ENCODE measurements around the gene SIM1.

SIM1 gene

DNA sequence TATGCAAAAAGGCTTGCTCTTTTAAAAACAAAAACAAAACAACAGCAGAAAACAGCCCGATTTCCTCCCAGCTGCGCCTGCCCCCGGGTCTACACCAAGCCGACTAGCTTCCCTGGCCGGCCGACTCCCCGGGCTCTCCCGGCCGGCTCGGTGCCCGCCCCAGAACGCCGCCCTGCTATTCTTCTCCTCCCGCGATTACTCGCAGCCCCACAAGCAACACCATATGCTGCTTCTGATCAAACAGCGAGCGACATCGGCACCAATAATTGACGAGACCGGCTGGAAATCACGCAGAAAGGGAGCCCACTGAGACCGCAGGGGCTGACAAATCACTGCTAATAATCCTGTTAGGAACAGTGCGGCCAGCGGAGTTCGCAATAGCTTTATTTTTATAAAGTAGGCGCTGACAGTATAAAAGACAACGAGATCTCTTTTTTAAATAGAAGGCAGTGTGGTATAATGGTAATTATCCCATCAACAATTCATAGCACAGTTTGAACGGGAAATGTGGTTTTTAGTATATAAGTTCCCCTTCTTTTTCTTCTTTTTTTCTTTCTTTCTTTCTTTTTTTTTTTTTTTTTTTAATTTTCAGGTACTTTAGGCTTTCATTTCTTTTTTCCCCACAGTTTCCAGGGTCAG lies 3.3 kb downstream of the SIM1 start:
- H3K27ac ChIP-seq (ENCODE audit: insufficient read depth in 1 of 2, low read depth in 1 of 2, low read length in 2 of 2, poor library complexity in 1 of 2, severe bottlenecking in 2 of 2): no peak overlapping the region
- H3K4me3 ChIP-seq (ENCODE audit: control insufficient read depth in 1 of 7, extremely low read depth in 1 of 7, insufficient read depth in 4 of 7, low read depth in 2 of 7, low read length in 6 of 7): no peak overlapping the region
- H3K4me1 ChIP-seq (ENCODE audit: control extremely low read depth in 1 of 4, control insufficient read depth in 4 of 4, insufficient read depth in 4 of 4, low read length in 3 of 4): peaks cover 0 to 10% (median 5%) of the 10 kb centered on the region in 4 experiments
- WGBS (ENCODE audit: insufficient coverage): 12% methylated on average over 17 of the region's 29 CpGs
- POLR2A ChIA-PET: no interaction called here
- peaks cover 0 to 2% (median 0%) of the 10 kb centered on the region in 5 experiments for H3K9me3 ChIP-seq (ENCODE audit: control extremely low read depth in 1 of 5, control insufficient read depth in 4 of 5, insufficient read depth in 2 of 5, low read depth in 1 of 5, low read length in 4 of 5)
- peaks cover 41 to 100% (median 65%) of the 10 kb centered on the region in 5 experiments for H3K27me3 ChIP-seq (replicated peaks in 2 of 5; ENCODE audit: control insufficient read depth in 4 of 5, insufficient read depth in 5 of 5, low read length in 4 of 5)
- CTCF ChIA-PET: interaction anchor here (1.1 to 2.2 kb wide), 5 partner anchors 10 to 19 kb away, joined by 3 to 7 read pairs (median 6); no protein-coding TSS in a partner anchor
- DNase-seq: peak in 1 of 3 donors; percentile 19
- no peaks in the 10 kb centered on the region for H3K36me3 ChIP-seq (ENCODE audit: control insufficient read depth in 4 of 4, insufficient read depth in 4 of 4, low read length in 3 of 4)

DNA sequence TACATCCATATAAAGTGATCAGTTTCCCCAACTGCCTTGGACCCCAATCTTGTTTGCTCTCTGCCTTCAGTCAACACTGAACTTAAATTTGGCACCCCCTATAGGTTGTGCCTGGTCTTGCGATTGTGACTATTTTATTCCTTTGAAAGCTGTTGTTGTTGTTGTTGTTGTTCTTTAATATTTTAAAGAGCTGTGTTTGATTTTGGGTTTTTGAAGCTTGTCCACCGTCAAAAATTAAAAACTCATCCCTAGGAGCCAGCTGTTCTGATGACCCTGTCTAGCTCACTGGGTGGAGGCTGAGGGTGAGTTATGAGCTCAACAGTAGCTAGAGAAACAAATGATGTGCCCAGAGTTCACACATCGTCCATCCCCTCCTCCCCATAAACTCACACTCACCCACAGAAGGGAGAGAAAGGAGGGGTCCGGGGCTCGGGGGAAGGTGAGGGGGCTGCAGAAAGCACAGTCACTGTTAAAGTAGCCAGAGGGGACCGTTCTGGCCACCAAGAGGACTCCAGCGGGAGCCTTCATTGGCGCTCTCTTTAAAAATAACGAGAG lies 4.0 kb downstream of the SIM1 start:
- DNase-seq: peak in 2 of 3 donors; percentile 17 to 22
- ChIA-PET CTCF (interaction anchor here (1.1 to 2.4 kb wide), 7 partner anchors 9 to 19 kb away, joined by 3 to 7 read pairs (median 6); no protein-coding TSS in a partner anchor), POLR2A (no interaction called here)
- no peak overlapping the region for H3K27ac ChIP-seq (ENCODE audit: insufficient read depth in 1 of 2, low read depth in 1 of 2, low read length in 2 of 2, poor library complexity in 1 of 2, severe bottlenecking in 2 of 2)
- no CpG with 5 or more reads among the region's 9 CpGs for WGBS (ENCODE audit: insufficient coverage)
- no peak overlapping the region for H3K4me3 ChIP-seq (ENCODE audit: control insufficient read depth in 1 of 7, extremely low read depth in 1 of 7, insufficient read depth in 4 of 7, low read depth in 2 of 7, low read length in 6 of 7)
- H3K9me3 ChIP-seq (ENCODE audit: control extremely low read depth in 1 of 5, control insufficient read depth in 4 of 5, insufficient read depth in 2 of 5, low read depth in 1 of 5, low read length in 4 of 5): peaks cover 0 to 3% (median 0%) of the 10 kb centered on the region in 5 experiments
- peaks cover 0 to 10% (median 5%) of the 10 kb centered on the region in 4 experiments for H3K4me1 ChIP-seq (ENCODE audit: control extremely low read depth in 1 of 4, control insufficient read depth in 4 of 4, insufficient read depth in 4 of 4, low read length in 3 of 4)
- no peaks in the 10 kb centered on the region for H3K36me3 ChIP-seq (ENCODE audit: control insufficient read depth in 4 of 4, insufficient read depth in 4 of 4, low read length in 3 of 4)
- peaks cover 41 to 100% (median 63%) of the 10 kb centered on the region in 5 experiments for H3K27me3 ChIP-seq (replicated peaks in 2 of 5; ENCODE audit: control insufficient read depth in 4 of 5, insufficient read depth in 5 of 5, low read length in 4 of 5)

DNA sequence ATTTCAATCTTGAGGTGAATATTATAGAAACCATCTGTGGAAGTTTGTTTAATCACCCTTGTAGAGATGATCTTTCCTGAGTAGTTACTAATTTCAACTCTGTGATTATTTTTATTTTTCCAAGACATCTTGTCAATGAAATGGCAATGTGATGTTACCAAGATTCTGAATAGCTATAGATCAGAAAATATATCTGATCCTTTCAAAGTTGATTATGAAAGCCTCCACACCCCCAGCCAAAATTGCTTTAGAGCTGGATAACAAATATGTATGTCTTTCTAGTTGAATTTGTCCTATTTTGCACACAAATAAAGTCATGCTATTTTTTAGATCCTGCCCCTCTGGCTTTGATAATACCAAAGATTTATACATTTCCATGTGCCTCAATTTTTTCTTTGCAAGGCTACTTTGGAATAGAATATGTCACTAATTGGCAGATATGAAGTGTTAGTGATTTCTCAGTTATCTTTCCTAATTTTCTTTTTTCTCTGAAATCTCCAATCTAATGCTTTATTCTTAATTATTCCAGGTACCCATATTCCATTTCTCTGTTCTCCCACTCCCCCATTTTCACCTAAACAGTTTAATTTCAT lies 5.0 kb downstream of the SIM1 start:
- Histone ChIP-seq H3K9me3 (ENCODE audit: control extremely low read depth in 1 of 5, control insufficient read depth in 4 of 5, insufficient read depth in 2 of 5, low read depth in 1 of 5, low read length in 4 of 5) (peaks cover 0 to 3% (median 0%) of the 10 kb centered on the region in 5 experiments), H3K36me3 (ENCODE audit: control insufficient read depth in 4 of 4, insufficient read depth in 4 of 4, low read length in 3 of 4) (no peaks in the 10 kb centered on the region), H3K27ac (ENCODE audit: insufficient read depth in 1 of 2, low read depth in 1 of 2, low read length in 2 of 2, poor library complexity in 1 of 2, severe bottlenecking in 2 of 2) (no peak overlapping the region), H3K27me3 (replicated peaks in 2 of 5; ENCODE audit: control insufficient read depth in 4 of 5, insufficient read depth in 5 of 5, low read length in 4 of 5) (peaks cover 40 to 100% (median 65%) of the 10 kb centered on the region in 5 experiments), H3K4me1 (ENCODE audit: control extremely low read depth in 1 of 4, control insufficient read depth in 4 of 4, insufficient read depth in 4 of 4, low read length in 3 of 4) (peaks cover 0 to 4% (median 1%) of the 10 kb centered on the region in 4 experiments), H3K4me3 (ENCODE audit: control insufficient read depth in 1 of 7, extremely low read depth in 1 of 7, insufficient read depth in 4 of 7, low read depth in 2 of 7, low read length in 6 of 7) (no peak overlapping the region)
- DNase-seq: peak in 2 of 3 donors; percentile 10 to 11
- ChIA-PET POLR2A (no interaction called here), CTCF (interaction anchor here (1.0 to 2.4 kb wide), 7 partner anchors 9 to 23 kb away, joined by 3 to 7 read pairs (median 6); no protein-coding TSS in a partner anchor)

DNA sequence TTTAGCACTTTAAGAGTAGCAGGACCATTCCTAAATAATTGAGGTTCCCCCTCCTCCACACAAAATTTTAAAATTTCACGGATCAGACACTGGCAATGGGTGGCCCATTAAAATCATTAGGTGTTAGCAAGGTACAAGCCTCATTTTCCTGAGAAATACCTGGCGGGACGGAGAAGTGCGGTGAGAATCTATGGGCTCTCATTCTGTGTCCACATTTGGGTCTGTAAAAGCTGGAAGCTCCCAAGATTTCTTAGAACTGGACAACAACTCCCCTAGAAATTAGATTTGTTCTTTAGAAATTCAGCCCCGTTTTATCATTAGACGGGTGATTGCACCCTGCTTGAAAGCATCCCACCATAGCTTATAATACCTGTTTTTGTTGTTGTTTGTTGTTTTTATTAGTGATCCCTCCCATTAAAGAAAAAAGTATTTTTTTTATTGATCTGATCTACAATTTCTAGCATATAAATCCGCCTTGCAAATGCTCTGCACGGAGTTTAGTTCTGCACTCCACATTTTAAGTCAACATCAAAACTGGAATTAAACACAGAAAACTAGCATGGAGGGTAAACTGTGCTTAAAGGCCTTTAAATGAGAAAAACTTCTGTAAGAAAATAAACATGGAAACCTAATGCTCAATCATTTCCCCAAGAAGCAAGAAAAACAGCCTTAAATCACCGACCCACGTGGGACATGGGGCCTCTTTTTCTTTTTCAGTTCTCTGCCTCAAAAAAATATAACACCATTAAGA lies 5.7 kb downstream of the SIM1 start:
- DNase-seq: peak in 2 of 3 donors; percentile 16 to 21
- Histone ChIP-seq H3K9me3 (ENCODE audit: control extremely low read depth in 1 of 5, control insufficient read depth in 4 of 5, insufficient read depth in 2 of 5, low read depth in 1 of 5, low read length in 4 of 5) (peaks cover 0 to 3% (median 0%) of the 10 kb centered on the region in 5 experiments), H3K27ac (ENCODE audit: insufficient read depth in 1 of 2, low read depth in 1 of 2, low read length in 2 of 2, poor library complexity in 1 of 2, severe bottlenecking in 2 of 2) (no peak overlapping the region), H3K4me1 (ENCODE audit: control extremely low read depth in 1 of 4, control insufficient read depth in 4 of 4, insufficient read depth in 4 of 4, low read length in 3 of 4) (peaks cover 0 to 2% (median 0%) of the 10 kb centered on the region in 4 experiments), H3K27me3 (replicated peaks in 2 of 5; ENCODE audit: control insufficient read depth in 4 of 5, insufficient read depth in 5 of 5, low read length in 4 of 5) (peaks cover 42 to 100% (median 68%) of the 10 kb centered on the region in 5 experiments), H3K4me3 (ENCODE audit: control insufficient read depth in 1 of 7, extremely low read depth in 1 of 7, insufficient read depth in 4 of 7, low read depth in 2 of 7, low read length in 6 of 7) (no peak overlapping the region), H3K36me3 (ENCODE audit: control insufficient read depth in 4 of 4, insufficient read depth in 4 of 4, low read length in 3 of 4) (no peaks in the 10 kb centered on the region)
- 16% methylated on average over 5 of the region's 10 CpGs for WGBS (ENCODE audit: insufficient coverage)
- ChIA-PET POLR2A (no interaction called here), CTCF (interaction anchor here (1.0 to 2.4 kb wide), 5 partner anchors 10 to 24 kb away, joined by 3 to 7 read pairs (median 5); no protein-coding TSS in a partner anchor)

GRCh38 chr6:100457311-100457990 lies 7.3 kb downstream of the SIM1 start:
- ChIA-PET POLR2A (no interaction called here), CTCF (interaction anchor here (1.8 kb wide), 1 partner anchor 9 kb away, joined by 5 read pairs; no protein-coding TSS in a partner anchor)
- Histone ChIP-seq H3K9me3 (ENCODE audit: control extremely low read depth in 1 of 5, control insufficient read depth in 4 of 5, insufficient read depth in 2 of 5, low read depth in 1 of 5, low read length in 4 of 5) (peaks cover 0 to 3% (median 0%) of the 10 kb centered on the region in 5 experiments), H3K36me3 (ENCODE audit: control insufficient read depth in 4 of 4, insufficient read depth in 4 of 4, low read length in 3 of 4) (no peaks in the 10 kb centered on the region), H3K27ac (ENCODE audit: insufficient read depth in 1 of 2, low read depth in 1 of 2, low read length in 2 of 2, poor library complexity in 1 of 2, severe bottlenecking in 2 of 2) (no peak overlapping the region), H3K4me3 (ENCODE audit: control insufficient read depth in 1 of 7, extremely low read depth in 1 of 7, insufficient read depth in 4 of 7, low read depth in 2 of 7, low read length in 6 of 7) (no peak overlapping the region), H3K27me3 (replicated peaks in 2 of 5; ENCODE audit: control insufficient read depth in 4 of 5, insufficient read depth in 5 of 5, low read length in 4 of 5) (peaks cover 32 to 100% (median 66%) of the 10 kb centered on the region in 5 experiments), H3K4me1 (ENCODE audit: control extremely low read depth in 1 of 4, control insufficient read depth in 4 of 4, insufficient read depth in 4 of 4, low read length in 3 of 4) (peaks cover 0 to 2% (median 0%) of the 10 kb centered on the region in 4 experiments)
- DNase-seq: peak in 2 of 3 donors; percentile 19 to 20
- 9% methylated on average over 24 of the region's 34 CpGs for WGBS (ENCODE audit: insufficient coverage)

GRCh38 chr6:100456908-100457235 lies 7.8 kb downstream of the SIM1 start:
- peaks cover 0 to 2% (median 0%) of the 10 kb centered on the region in 4 experiments for H3K4me1 ChIP-seq (ENCODE audit: control extremely low read depth in 1 of 4, control insufficient read depth in 4 of 4, insufficient read depth in 4 of 4, low read length in 3 of 4)
- peaks cover 33 to 100% (median 67%) of the 10 kb centered on the region in 5 experiments for H3K27me3 ChIP-seq (replicated peaks in 2 of 5; ENCODE audit: control insufficient read depth in 4 of 5, insufficient read depth in 5 of 5, low read length in 4 of 5)
- ChIA-PET POLR2A (interaction anchor here (0.6 kb wide), 1 partner anchor 863 kb away, joined by 3 read pairs; no protein-coding TSS in a partner anchor), CTCF (interaction anchor here (0.7 to 1.8 kb wide), 4 partner anchors 8 to 888 kb away, joined by 3 to 5 read pairs (median 4); partner anchors contain the start of gene CCNC)
- no peak overlapping the region for H3K4me3 ChIP-seq (ENCODE audit: control insufficient read depth in 1 of 7, extremely low read depth in 1 of 7, insufficient read depth in 4 of 7, low read depth in 2 of 7, low read length in 6 of 7)
- H3K27ac ChIP-seq (ENCODE audit: insufficient read depth in 1 of 2, low read depth in 1 of 2, low read length in 2 of 2, poor library complexity in 1 of 2, severe bottlenecking in 2 of 2): no peak overlapping the region
- DNase-seq: peak in 2 of 3 donors; percentile 24 to 28
- peaks cover 0 to 3% (median 0%) of the 10 kb centered on the region in 5 experiments for H3K9me3 ChIP-seq (ENCODE audit: control extremely low read depth in 1 of 5, control insufficient read depth in 4 of 5, insufficient read depth in 2 of 5, low read depth in 1 of 5, low read length in 4 of 5)
- 12% methylated on average over 4 of the region's 8 CpGs for WGBS (ENCODE audit: insufficient coverage)
- H3K36me3 ChIP-seq (ENCODE audit: control insufficient read depth in 4 of 4, insufficient read depth in 4 of 4, low read length in 3 of 4): no peaks in the 10 kb centered on the region

All from common myeloid progenitor, CD34-positive (primary cell).